ENCODE data around the gene OCA2.

OCA2 gene

DNA sequence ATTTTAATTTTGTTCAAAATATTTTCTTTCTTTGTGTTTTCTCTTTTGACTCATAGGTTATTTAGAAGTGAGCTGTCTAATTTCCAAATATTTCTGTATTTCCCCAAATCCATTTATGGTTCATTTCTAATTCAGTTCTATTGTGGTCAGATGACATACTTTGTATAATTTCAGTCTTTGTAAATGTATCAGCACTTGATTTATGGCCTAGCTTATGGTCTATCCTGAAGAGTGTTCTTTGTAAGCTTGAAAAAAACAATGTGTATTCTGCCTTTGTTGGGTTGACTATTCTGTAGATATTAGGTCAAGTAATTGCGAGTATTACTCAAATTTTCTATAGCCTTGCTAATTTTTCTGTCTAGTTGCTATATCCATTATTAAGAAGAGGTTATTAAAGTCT, 311.2 kb downstream of the OCA2 start:
- no peak for DNase-seq (ENCODE audit: low read depth)
- no peak overlapping the region for H3K4me3 ChIP-seq (ENCODE audit: control insufficient read depth, low read depth, low read length)
- TF ChIP-seq, protein P1, sequence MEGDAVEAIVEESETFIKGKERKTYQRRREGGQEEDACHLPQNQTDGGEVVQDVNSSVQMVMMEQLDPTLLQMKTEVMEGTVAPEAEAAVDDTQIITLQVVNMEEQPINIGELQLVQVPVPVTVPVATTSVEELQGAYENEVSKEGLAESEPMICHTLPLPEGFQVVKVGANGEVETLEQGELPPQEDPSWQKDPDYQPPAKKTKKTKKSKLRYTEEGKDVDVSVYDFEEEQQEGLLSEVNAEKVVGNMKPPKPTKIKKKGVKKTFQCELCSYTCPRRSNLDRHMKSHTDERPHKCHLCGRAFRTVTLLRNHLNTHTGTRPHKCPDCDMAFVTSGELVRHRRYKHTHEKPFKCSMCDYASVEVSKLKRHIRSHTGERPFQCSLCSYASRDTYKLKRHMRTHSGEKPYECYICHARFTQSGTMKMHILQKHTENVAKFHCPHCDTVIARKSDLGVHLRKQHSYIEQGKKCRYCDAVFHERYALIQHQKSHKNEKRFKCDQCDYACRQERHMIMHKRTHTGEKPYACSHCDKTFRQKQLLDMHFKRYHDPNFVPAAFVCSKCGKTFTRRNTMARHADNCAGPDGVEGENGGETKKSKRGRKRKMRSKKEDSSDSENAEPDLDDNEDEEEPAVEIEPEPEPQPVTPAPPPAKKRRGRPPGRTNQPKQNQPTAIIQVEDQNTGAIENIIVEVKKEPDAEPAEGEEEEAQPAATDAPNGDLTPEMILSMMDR (conservative IDR thresholded peaks at IDR 0.05; ENCODE audit: control insufficient read depth, insufficient read depth, low read depth, low read length) = no peak

DNA sequence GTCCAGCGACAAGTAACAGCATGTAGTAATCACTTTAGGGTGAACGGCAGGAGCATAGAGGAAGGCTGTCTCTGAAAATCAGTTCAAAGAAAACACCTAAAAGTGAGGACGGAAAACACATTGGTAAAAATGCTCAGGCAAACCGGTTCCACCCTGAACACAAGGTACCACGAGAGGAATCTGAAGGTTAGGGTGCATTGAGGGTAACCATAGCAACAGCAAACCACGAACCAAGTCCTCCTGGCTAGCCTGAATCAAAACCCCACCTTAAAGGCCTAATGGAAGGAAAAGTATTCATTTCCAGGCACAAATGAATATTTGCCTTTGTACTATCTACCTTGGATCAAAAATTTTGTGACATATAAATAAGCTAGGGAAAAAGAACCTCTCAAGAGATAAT, 315.0 kb downstream of the OCA2 start:
- H3K4me3 ChIP-seq (ENCODE audit: control insufficient read depth, low read depth, low read length) = no peak overlapping the region
- no peak for DNase-seq (ENCODE audit: low read depth)

DNA sequence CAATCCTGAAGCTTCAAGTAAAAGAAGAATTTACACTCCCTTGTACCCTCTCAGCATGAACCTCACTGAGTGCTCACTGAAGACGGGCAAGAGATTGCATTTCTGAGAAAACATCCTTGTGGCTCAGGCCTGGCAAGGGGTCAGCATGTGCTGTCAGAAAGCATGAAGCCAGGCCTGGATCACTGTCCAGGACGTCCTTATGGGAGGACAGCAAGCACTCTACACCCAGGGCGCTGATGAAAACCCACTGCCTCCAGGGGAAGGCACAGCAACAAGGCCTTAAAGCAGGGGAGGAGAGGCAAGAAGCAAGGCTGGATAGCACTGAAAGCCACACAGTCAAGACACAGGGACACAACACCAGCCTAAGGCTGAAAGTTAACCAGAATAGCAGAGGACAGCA, 315.4 kb downstream of the OCA2 start:
- H3K4me3 ChIP-seq (ENCODE audit: control insufficient read depth, low read depth, low read length) = no peak overlapping the region
- no peak for DNase-seq (ENCODE audit: low read depth)
- TF ChIP-seq, protein P1 (conservative IDR thresholded peaks at IDR 0.05; ENCODE audit: control insufficient read depth, insufficient read depth, low read depth, low read length) = no peak

More for the DNA sequence above, 315.0 kb downstream of the OCA2 start:
- TF ChIP-seq, protein P1 (conservative IDR thresholded peaks at IDR 0.05; ENCODE audit: control insufficient read depth, insufficient read depth, low read depth, low read length) = no peak

DNA sequence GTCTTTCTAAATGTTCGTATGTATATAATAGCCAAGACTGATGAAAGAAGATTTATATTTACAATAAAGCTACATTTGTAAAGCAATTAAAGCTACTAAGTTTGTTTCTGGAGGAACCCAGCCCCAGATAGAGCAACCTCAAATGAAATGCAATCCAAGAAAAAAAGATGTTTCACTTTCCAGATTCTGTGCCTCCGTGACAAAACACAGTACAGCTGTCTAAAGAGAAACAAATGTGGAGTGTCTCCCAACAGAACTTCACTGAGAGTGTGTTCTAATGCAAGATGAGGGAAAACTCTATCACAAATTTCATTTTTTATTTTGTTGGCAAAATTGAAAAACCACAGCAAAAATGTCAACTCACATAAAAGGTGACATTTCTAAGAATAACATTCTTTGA, 317.0 kb downstream of the OCA2 start:
- TF ChIP-seq, protein P1 (conservative IDR thresholded peaks at IDR 0.05; ENCODE audit: control insufficient read depth, insufficient read depth, low read depth, low read length) = no peak
- DNase-seq (ENCODE audit: low read depth) = no peak
- H3K4me3 ChIP-seq (ENCODE audit: control insufficient read depth, low read depth, low read length) = no peak overlapping the region

DNA sequence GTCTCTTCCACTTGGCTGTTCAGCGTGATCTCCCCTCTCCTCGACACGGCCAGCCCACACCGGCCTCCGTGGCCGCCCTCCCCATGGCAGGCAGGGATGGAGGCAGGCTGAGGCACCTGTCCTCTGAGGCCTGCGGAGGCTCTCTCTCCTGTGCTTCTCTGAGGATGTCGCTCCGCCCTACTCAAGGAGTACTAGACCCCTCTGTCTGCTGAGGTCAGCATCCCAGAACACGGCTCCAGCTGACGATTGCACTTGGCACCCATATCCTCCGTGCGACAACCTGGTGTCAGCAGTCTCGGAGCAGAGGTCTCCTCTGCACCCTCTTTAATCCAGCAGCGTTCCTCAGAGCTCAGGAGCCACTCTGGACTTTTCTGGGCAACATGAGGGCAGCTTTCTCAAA, 322.6 kb downstream of the OCA2 start:
- TF ChIP-seq, protein P1 (conservative IDR thresholded peaks at IDR 0.05; ENCODE audit: control insufficient read depth, insufficient read depth, low read depth, low read length) = no peak
- DNase-seq (ENCODE audit: low read depth) = no peak
- H3K4me3 ChIP-seq (ENCODE audit: control insufficient read depth, low read depth, low read length) = no peak overlapping the region

DNA sequence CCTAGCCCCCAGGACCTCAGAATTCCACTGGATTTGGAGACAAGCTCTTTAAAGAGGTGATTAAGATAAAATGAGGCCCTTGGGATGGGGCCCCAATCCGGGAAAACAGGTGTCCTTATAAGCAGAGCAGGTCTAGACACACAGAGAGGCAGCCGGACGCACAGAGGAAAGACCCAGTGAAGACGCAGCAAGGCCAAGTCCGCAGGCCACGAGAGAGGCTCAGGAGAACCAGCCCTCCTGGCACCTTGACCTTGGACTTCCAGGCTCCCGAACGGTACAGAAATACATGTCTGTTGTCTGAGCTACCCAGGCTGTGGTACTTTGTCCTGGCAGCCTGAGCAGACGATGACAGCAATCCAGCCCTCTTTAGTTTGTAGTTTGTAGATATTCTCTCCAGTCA, 324.5 kb downstream of the OCA2 start:
- H3K4me3 ChIP-seq (ENCODE audit: control insufficient read depth, low read depth, low read length) = no peak overlapping the region
- TF ChIP-seq, protein P1 (conservative IDR thresholded peaks at IDR 0.05; ENCODE audit: control insufficient read depth, insufficient read depth, low read depth, low read length) = no peak
- DNase-seq (ENCODE audit: low read depth) = no peak

DNA sequence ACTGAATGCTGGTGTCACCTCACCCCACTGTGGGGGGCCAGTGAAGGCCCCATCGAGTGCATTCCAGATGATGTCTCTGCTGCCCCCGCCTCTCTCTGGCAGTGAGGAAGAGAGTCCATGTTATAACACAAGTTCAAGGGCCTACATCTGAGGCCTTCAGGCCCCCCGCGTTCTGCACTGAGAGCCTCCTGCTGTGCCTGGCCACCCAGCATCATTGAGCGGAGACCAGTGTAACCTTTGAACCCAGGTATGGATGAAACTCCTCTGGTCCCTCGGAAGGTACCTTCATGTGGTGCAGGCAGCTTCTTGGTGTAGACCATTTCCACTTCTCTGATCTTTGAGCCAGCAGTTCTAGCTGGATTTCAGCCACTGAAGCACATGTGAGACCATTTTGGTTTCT, 324.9 kb downstream of the OCA2 start:
- no peak overlapping the region for H3K4me3 ChIP-seq (ENCODE audit: control insufficient read depth, low read depth, low read length)
- TF ChIP-seq, protein P1 (conservative IDR thresholded peaks at IDR 0.05; ENCODE audit: control insufficient read depth, insufficient read depth, low read depth, low read length) = no peak
- DNase-seq (ENCODE audit: low read depth) = no peak
